ENCODE results near the gene TXNDC16. TPM values are rescaled to one million over a fixed set of nuclear protein-coding genes. Genes with fewer than 3 reads are reported as not detected.

TXNDC16 gene
- total and polyA plus RNA-seq, 9 of the 15 experiments (the other 6 are each of a cell fraction or from before 2014, with no cell fraction given), result 1.8 to 6.2 (median 4.9) TPM

- TF ChIP-seq KAT7 (CRISPR knock-in tag; IDR thresholded peaks at IDR 0.05; ENCODE audit: borderline replicate concordance) (no peak), NFE2 (IDR thresholded peaks at IDR 0.05; ENCODE audit: low read depth) (peak; percentile 29; the same call in 1 of the 2 replicates), MCM2 (IDR thresholded peaks at IDR 0.05; ENCODE audit: low read depth) (no peak), VEZF1 (CRISPR knock-in tag; IDR thresholded peaks at IDR 0.05) (no peak), RNF2 (IDR thresholded peaks at IDR 0.05) (no peak), NCOR1 (IDR thresholded peaks at IDR 0.05) (no peak), MAFF (IDR thresholded peaks at IDR 0.05; ENCODE audit: low read length) (peak; percentile 75), SMAD4 (CRISPR knock-in tag; conservative IDR thresholded peaks at IDR 0.05) (no peak), ZNF224 (CRISPR knock-in tag; IDR thresholded peaks at IDR 0.05) (no peak), IRF2 (CRISPR knock-in tag; IDR thresholded peaks at IDR 0.05) (no peak), OTX1 (CRISPR knock-in tag; IDR thresholded peaks at IDR 0.05) (no peak), TBL1XR1 (IDR thresholded peaks at IDR 0.05; ENCODE audit: low read length in 2 of 2) (no peak), NR4A1 (CRISPR knock-in tag; IDR thresholded peaks at IDR 0.05) (no peak), NR4A1 (tag; IDR thresholded peaks at IDR 0.05) (no peak), ZNF318 (IDR thresholded peaks at IDR 0.05; ENCODE audit: borderline replicate concordance in 1 of 2, low read depth in 1 of 2) (no peak), USF2 (CRISPR knock-in tag; IDR thresholded peaks at IDR 0.05) (no peak)
Observed at GRCh38 chr14:52430474-52430873, 121.8 kb downstream of the TXNDC16 start (continued).

Measured in K562 (cell line).